Measurements from ENCODE around the gene PTS. TPM values are rescaled to one million over a fixed set of nuclear protein-coding genes. Genes with fewer than 3 reads are reported as not detected.
"Not testable (repeated sequence)": the region's sequence is repeated elsewhere in the genome, so short reads cannot be mapped to it uniquely, and the experiment has no call there.

Gene PTS
- total and polyA plus RNA-seq, 3 donors from 2014 or later: 28.0 to 33.9 (median 30.1) TPM

DNA sequence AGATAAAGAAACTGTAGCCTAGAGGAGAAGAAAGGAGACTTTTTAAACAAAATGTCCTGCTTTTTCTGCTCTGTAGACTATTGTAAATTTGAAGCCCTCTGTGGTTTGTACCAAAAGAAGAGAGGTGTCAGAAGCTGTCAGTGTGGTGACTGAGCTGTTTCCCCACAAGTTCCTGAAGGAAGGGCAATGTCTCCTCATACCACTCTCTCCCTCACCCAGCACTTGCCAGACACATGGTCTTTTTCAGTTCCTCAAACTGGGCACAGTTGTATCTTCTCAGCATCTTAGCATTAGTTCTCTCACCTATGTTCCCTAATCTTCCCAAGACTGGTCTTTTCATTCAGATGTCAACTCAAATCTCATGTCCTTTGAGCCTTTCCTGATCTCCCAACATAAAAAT lies 46.6 kb upstream of the PTS start:
- intact Hi-C loops (cut with DNase I; ENCODE audit: low total_unique reads): no loop called here
- no peak overlapping the region for H3K27ac ChIP-seq
- TF ChIP-seq POLR2A (IDR thresholded peaks at IDR 0.05): no peak
- TF ChIP-seq, protein P1, sequence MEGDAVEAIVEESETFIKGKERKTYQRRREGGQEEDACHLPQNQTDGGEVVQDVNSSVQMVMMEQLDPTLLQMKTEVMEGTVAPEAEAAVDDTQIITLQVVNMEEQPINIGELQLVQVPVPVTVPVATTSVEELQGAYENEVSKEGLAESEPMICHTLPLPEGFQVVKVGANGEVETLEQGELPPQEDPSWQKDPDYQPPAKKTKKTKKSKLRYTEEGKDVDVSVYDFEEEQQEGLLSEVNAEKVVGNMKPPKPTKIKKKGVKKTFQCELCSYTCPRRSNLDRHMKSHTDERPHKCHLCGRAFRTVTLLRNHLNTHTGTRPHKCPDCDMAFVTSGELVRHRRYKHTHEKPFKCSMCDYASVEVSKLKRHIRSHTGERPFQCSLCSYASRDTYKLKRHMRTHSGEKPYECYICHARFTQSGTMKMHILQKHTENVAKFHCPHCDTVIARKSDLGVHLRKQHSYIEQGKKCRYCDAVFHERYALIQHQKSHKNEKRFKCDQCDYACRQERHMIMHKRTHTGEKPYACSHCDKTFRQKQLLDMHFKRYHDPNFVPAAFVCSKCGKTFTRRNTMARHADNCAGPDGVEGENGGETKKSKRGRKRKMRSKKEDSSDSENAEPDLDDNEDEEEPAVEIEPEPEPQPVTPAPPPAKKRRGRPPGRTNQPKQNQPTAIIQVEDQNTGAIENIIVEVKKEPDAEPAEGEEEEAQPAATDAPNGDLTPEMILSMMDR (IDR thresholded peaks at IDR 0.05): no peak

DNA sequence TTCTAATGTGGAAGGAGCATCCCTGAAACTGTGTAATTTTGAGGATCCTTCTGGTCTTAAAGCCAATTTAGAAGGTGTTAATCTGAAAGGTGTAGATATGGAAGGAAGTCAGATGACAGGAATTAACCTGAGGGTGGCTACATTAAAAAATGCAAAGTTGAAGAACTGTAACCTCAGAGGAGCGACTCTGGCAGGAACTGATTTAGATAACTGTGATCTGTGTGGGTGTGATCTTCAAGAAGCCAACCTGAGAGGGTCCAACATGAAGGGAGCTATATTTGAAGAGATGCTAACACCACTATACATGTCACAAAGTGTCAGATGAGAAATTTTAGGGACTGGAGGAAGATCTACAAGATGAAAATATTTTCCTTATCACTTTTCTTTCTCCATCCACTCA lies 43.4 kb upstream of the PTS start:
- H3K4me3 ChIP-seq: no peak overlapping the region
- no peaks in the 10 kb centered on the region for H3K4me1 ChIP-seq
- no peaks in the 10 kb centered on the region for H3K36me3 ChIP-seq (ENCODE audit: low read depth, missing control alignments)
- intact Hi-C loops (cut with DNase I; ENCODE audit: low total_unique reads): no loop called here
- no peak for TF ChIP-seq POLR2A (IDR thresholded peaks at IDR 0.05)
- TF ChIP-seq, protein P1 (IDR thresholded peaks at IDR 0.05): no peak
- no peak overlapping the region for H3K27ac ChIP-seq
- 80 to 81% methylated on average over 1 of the region's 1 CpG for WGBS, 2 donors
- no peak for DNase-seq
- no peaks in the 10 kb centered on the region for H3K9me3 ChIP-seq
- no peaks in the 10 kb centered on the region for H3K27me3 ChIP-seq

More for the DNA sequence above, 46.6 kb upstream of the PTS start:
- Histone ChIP-seq H3K4me1 (peaks cover 3% of the 10 kb centered on the region), H3K9me3 (no peaks in the 10 kb centered on the region), H3K4me3 (no peak overlapping the region), H3K27me3 (no peaks in the 10 kb centered on the region), H3K36me3 (ENCODE audit: low read depth, missing control alignments) (no peaks in the 10 kb centered on the region)
- DNase-seq: no peak

DNA sequence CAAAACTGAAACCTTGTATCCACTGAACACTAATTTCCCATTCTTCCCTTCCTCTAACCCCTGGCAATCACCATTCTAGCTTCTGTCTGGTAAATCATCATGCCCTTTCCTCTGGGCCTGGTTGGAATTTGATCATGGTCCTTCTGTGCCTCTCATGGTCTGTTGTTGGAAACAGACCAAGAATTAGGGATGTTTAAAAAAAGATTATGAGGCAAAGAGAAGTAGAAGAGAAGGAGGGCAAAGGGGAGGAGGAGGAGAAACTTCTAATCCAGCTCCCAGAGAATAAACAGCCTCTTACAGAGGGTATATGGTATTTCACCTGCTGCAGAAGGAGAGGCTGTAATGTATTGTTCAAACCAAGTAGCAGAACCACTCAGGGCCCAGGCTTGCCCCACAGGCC lies 40.3 kb upstream of the PTS start:
- intact Hi-C loops (cut with DNase I; ENCODE audit: low total_unique reads): no loop called here

DNA sequence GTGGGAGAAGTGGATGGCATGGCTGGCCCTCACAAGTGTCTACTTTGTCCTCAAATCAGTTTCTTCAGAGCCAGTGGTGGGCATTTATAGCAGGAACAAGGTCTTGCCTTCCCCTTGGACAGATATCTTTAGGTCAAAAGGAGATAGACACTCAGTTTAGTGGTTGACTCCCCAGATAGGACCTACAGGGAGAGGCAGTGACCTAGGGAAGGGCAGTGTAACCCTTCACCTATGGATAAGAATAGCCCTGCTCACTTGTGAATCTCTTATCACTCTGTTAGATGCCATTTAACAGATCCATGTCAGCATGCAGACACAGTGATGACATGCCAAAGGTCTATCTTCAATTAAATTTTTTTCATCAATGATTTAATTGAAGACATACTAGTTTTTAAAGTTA lies 39.9 kb upstream of the PTS start:
- intact Hi-C loops (cut with DNase I; ENCODE audit: low total_unique reads): no loop called here
- H3K4me1 ChIP-seq: no peaks in the 10 kb centered on the region

More for the DNA sequence above, 40.3 kb upstream of the PTS start:
- Histone ChIP-seq H3K27me3 (no peaks in the 10 kb centered on the region), H3K4me1 (no peaks in the 10 kb centered on the region), H3K4me3 (no peak overlapping the region), H3K36me3 (ENCODE audit: low read depth, missing control alignments) (no peaks in the 10 kb centered on the region), H3K27ac (no peak overlapping the region), H3K9me3 (no peaks in the 10 kb centered on the region)
- TF ChIP-seq POLR2A (IDR thresholded peaks at IDR 0.05): no peak
- TF ChIP-seq, protein P1 (IDR thresholded peaks at IDR 0.05): no peak
- no peak for DNase-seq

DNA sequence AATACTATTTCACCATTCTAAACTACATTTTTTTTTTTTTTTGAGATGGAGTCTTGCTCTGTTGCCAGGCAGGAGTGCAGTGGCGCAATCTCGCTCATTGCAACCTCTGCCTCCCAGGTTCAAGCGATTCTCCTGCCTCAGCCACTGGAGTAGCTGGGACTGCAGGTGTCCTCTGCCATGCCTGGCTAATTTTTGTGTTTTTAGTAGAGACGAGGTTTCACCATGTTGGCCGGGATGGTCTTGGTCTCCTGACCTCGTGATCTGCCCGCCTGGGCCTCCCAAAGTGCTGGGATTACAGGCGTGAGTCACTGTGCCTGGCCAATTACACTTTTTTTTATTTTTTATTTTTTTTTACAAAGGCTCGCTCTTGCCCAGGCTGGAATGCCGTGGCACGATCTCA lies 31.1 kb upstream of the PTS start:
- H3K9me3 ChIP-seq; DNase-seq; H3K4me3 ChIP-seq; intact Hi-C loops (cut with DNase I; ENCODE audit: low total_unique reads); H3K4me1 ChIP-seq; H3K27ac ChIP-seq; H3K27me3 ChIP-seq; H3K36me3 ChIP-seq (ENCODE audit: low read depth, missing control alignments): not testable (repeated sequence)
- WGBS, 2 donors: 86 to 87% methylated on average over 11 of the region's 11 CpGs

More for the DNA sequence above, 39.9 kb upstream of the PTS start:
- DNase-seq: no peak
- Histone ChIP-seq H3K27me3 (no peaks in the 10 kb centered on the region), H3K4me3 (no peak overlapping the region), H3K9me3 (no peaks in the 10 kb centered on the region), H3K27ac (no peak overlapping the region), H3K36me3 (ENCODE audit: low read depth, missing control alignments) (no peaks in the 10 kb centered on the region)
- no peak for TF ChIP-seq POLR2A (IDR thresholded peaks at IDR 0.05)
- TF ChIP-seq, protein P1 (IDR thresholded peaks at IDR 0.05): no peak
